Measurements from ENCODE around the gene CHST13.

DNA sequence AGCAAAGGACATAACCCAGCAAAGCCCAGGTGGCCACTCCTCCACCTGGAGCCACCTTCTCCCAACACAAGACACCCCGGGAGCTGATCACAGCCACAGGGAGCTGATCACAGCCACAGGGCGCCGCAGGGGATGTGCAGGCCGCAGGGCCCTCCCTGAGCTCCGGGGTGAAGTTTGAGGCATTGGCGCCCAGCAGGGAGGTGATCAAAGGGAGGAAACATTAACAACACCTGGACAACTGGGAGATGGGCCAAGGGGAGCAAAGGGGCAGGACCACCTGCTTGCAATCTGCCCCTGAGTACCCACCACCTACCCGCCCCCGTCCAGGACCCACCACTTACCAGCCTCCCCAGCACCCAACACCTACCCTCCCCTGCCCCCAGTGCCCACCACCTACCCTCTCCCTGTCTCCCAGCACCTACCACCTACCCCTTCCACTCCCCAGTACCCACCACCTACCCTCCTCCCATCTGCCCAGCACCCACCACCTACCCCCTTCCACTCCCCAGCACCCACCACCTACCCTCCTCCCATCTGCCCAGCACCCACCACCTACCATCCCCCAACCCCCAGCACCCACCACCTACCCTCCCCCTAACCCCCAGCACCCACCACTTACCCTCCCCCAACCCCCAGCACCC, 8.8 kb upstream of the CHST13 start:
- TF ChIP-seq, protein P1, sequence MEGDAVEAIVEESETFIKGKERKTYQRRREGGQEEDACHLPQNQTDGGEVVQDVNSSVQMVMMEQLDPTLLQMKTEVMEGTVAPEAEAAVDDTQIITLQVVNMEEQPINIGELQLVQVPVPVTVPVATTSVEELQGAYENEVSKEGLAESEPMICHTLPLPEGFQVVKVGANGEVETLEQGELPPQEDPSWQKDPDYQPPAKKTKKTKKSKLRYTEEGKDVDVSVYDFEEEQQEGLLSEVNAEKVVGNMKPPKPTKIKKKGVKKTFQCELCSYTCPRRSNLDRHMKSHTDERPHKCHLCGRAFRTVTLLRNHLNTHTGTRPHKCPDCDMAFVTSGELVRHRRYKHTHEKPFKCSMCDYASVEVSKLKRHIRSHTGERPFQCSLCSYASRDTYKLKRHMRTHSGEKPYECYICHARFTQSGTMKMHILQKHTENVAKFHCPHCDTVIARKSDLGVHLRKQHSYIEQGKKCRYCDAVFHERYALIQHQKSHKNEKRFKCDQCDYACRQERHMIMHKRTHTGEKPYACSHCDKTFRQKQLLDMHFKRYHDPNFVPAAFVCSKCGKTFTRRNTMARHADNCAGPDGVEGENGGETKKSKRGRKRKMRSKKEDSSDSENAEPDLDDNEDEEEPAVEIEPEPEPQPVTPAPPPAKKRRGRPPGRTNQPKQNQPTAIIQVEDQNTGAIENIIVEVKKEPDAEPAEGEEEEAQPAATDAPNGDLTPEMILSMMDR (conservative IDR thresholded peaks at IDR 0.05; ENCODE audit: low read depth, low read length): no peak
- TF ChIP-seq EZH2 (IDR thresholded peaks at IDR 0.05; ENCODE audit: borderline replicate concordance, low read depth, low read length, poor library complexity, severe bottlenecking): no peak

All from A673 (cell line).